GM12801 (cell line): Measurements from ENCODE around the gene SYCE3.

ENCODE experiments used
- CTCF ChIP-seq: IDR thresholded peaks from one replicate; pipeline ENCODE4 v1.5.1; 2011; ENCODE audit warnings: control low read depth; ENCODE audit not compliant: insufficient read length; ENCODE audit errors: extremely low read depth

The SYCE3 gene

GRCh38 chr22:50518606-50519005 is 44.1 kb downstream of the SYCE3 start:
- TF ChIP-seq CTCF: no peak

- no peak for TF ChIP-seq CTCF
These were observed 45.0 kb downstream of the SYCE3 start for GRCh38 chr22:50517495-50518260.

- TF ChIP-seq CTCF: no peak
These were observed 45.8 kb downstream of the SYCE3 start for GRCh38 chr22:50516891-50517290.

GRCh38 chr22:50516068-50516467 is 46.7 kb downstream of the SYCE3 start:
- no peak for TF ChIP-seq CTCF

GRCh38 chr22:50513175-50513574 is 49.5 kb downstream of the SYCE3 start:
- TF ChIP-seq CTCF: no peak

GRCh38 chr22:50508897-50509296 is 53.8 kb downstream of the SYCE3 start:
- no peak for TF ChIP-seq CTCF

GRCh38 chr22:50507991-50508884 is 54.5 kb downstream of the SYCE3 start, which contains the start of gene NCAPH2:
Gene NCAPH2, plus strand, starts transcription at chr22:50508224. Its CDS starts 114 bp downstream, at chr22:50508338.
- no peak for TF ChIP-seq CTCF
